Measurements from ENCODE around the gene GPR83.

DNA sequence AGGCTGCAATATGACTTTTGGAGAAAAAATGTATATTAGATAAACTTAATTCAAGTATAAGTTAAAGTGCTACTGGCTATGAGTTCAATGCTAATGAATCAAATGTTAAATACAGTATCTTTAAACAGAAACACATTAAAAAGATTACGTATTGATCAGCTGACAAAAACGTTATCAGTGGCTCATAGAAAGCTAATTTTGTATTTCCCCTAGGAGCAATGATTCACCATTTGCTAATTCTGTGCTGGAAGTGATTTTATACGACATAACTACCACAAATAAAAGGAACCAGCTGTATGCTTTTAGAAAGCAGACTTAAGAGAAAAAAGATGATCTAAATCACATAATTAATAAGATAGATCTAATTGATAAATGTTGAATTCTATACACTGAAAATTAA is 48.8 kb upstream of the GPR83 start:
- TF ChIP-seq, protein P1, sequence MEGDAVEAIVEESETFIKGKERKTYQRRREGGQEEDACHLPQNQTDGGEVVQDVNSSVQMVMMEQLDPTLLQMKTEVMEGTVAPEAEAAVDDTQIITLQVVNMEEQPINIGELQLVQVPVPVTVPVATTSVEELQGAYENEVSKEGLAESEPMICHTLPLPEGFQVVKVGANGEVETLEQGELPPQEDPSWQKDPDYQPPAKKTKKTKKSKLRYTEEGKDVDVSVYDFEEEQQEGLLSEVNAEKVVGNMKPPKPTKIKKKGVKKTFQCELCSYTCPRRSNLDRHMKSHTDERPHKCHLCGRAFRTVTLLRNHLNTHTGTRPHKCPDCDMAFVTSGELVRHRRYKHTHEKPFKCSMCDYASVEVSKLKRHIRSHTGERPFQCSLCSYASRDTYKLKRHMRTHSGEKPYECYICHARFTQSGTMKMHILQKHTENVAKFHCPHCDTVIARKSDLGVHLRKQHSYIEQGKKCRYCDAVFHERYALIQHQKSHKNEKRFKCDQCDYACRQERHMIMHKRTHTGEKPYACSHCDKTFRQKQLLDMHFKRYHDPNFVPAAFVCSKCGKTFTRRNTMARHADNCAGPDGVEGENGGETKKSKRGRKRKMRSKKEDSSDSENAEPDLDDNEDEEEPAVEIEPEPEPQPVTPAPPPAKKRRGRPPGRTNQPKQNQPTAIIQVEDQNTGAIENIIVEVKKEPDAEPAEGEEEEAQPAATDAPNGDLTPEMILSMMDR (IDR thresholded peaks at IDR 0.05), result no peak
- TF ChIP-seq POLR2A (IDR thresholded peaks at IDR 0.05; ENCODE audit: low read depth) (no peak), POLR2AphosphoS5 (IDR thresholded peaks at IDR 0.05) (no peak), EP300 (IDR thresholded peaks at IDR 0.05) (no peak)

Data from esophagus muscularis mucosa (tissue), 4 donors.